ENCODE data around the gene CELF6. TPM values are rescaled to one million over a fixed set of nuclear protein-coding genes. Genes with fewer than 3 reads are reported as not detected.

The CELF6 gene
- total and polyA plus RNA-seq, 2 experiments from 2014 or later: 0.14 TPM; not detected in 1

- Mint-ChIP-seq H3K4me3 (no peak overlapping the region), H3K4me1 (no peaks in the 10 kb centered on the region; the same call in 2 of the 3 replicates), H3K27me3 (ENCODE audit: insufficient read depth, low read depth, poor library complexity) (peaks cover 12% of the 10 kb centered on the region), H3K36me3 (ENCODE audit: low read depth) (no peaks in the 10 kb centered on the region; the same call in 2 of the 3 replicates), H3K9me3 (no peaks in the 10 kb centered on the region), H3K27ac (no peak overlapping the region)
- TF ChIP-seq CTCF (conservative IDR thresholded peaks at IDR 0.05; ENCODE audit: low read depth in 2 of 2) (no peak), POLR2AphosphoS5 (IDR thresholded peaks at IDR 0.05; ENCODE audit: low read depth) (no peak), EZH2 (IDR thresholded peaks at IDR 0.05; ENCODE audit: low read depth, unreplicated experiment) (no peak), ZNF462 (CRISPR knock-in tag; IDR thresholded peaks at IDR 0.05) (no peak), REST (IDR thresholded peaks at IDR 0.05; ENCODE audit: unreplicated experiment) (no peak), CREB1 (CRISPR knock-in tag; IDR thresholded peaks at IDR 0.05; ENCODE audit: low read depth) (no peak)
- H3K9me2 ChIP-seq (ENCODE audit: insufficient read depth): no peaks in the 10 kb centered on the region
- no peak overlapping the region for H2AFZ ChIP-seq
- H3K27me3 ChIP-seq (ENCODE audit: insufficient read depth): no peaks in the 10 kb centered on the region
- no peak overlapping the region for H3K4me2 ChIP-seq
- no peak overlapping the region for H3K4me3 ChIP-seq
- no peaks in the 10 kb centered on the region for H3K4me1 ChIP-seq (ENCODE audit: insufficient read depth)
- H4K20me1 ChIP-seq (replicated peaks; ENCODE audit: insufficient read depth): no peaks in the 10 kb centered on the region
- no peaks in the 10 kb centered on the region for H3K36me3 ChIP-seq (ENCODE audit: insufficient read depth)
- DNase-seq (ENCODE audit: low spot score) (no peak), ATAC-seq (no peak)
- no peaks in the 10 kb centered on the region for H3K79me2 ChIP-seq (replicated peaks; ENCODE audit: insufficient read depth)
- no peak overlapping the region for H3K27ac ChIP-seq (ENCODE audit: low read depth)
- no peaks in the 10 kb centered on the region for H3F3A ChIP-seq (replicated peaks; ENCODE audit: low read depth)
Measured at GRCh38 chr15:72281713-72282112, 38.2 kb downstream of the CELF6 start.
